Measurements from ENCODE around the gene LAMC3. TPM values are rescaled to one million over a fixed set of nuclear protein-coding genes. Genes with fewer than 3 reads are reported as not detected.

The LAMC3 gene
- total and polyA plus RNA-seq, 2 donors from 2014 or later, result 13.4 to 13.8 TPM

GRCh38 chr9:131116281-131117120 is 107.5 kb downstream of the LAMC3 start:
- no peak overlapping the region for H3K9ac ChIP-seq (ENCODE audit: low read length in 3 of 3)
- DNase-seq (peak in 1 of 5 donors; percentile 80), FAIRE-seq (no peak)
- H3K4me1 ChIP-seq (ENCODE audit: control insufficient read depth in 2 of 3, insufficient read depth in 2 of 3, low read depth in 1 of 3, low read length in 3 of 3), result peaks cover 0 to 13% (median 8%) of the 10 kb centered on the region in 3 donors
- no peaks in the 10 kb centered on the region for H3K9me3 ChIP-seq (ENCODE audit: control insufficient read depth in 2 of 3, insufficient read depth in 1 of 3, low read length in 3 of 3)
- H3K27me3 ChIP-seq (ENCODE audit: control insufficient read depth, insufficient read depth, low read length), result no peaks in the 10 kb centered on the region
- intact Hi-C loops (cut with DNase I), result no loop called here
- peak overlapping the region; percentile 68 to 69 for H3K27ac ChIP-seq (ENCODE audit: low read depth in 2 of 2, low read length in 2 of 2)
- H3K36me3 ChIP-seq (ENCODE audit: control insufficient read depth in 2 of 3, insufficient read depth in 3 of 3, low read length in 3 of 3), result peaks cover 0 to 39% (median 7%) of the 10 kb centered on the region in 3 donors
- no peak overlapping the region for H3K4me3 ChIP-seq (ENCODE audit: low read length in 3 of 3)
- no peak for TF ChIP-seq CTCF (IDR thresholded peaks at IDR 0.05; ENCODE audit: borderline replicate concordance, extremely low read depth, insufficient read depth)

- no peak for TF ChIP-seq CTCF (IDR thresholded peaks at IDR 0.05; ENCODE audit: borderline replicate concordance, extremely low read depth, insufficient read depth)
- Histone ChIP-seq H3K27me3 (ENCODE audit: control insufficient read depth, insufficient read depth, low read length) (no peaks in the 10 kb centered on the region), H3K9ac (ENCODE audit: low read length in 3 of 3) (no peak overlapping the region), H3K4me1 (ENCODE audit: control insufficient read depth in 2 of 3, insufficient read depth in 2 of 3, low read depth in 1 of 3, low read length in 3 of 3) (peaks cover 0 to 16% (median 13%) of the 10 kb centered on the region in 3 donors), H3K36me3 (ENCODE audit: control insufficient read depth in 2 of 3, insufficient read depth in 3 of 3, low read length in 3 of 3) (peaks cover 0 to 42% (median 7%) of the 10 kb centered on the region in 3 donors), H3K27ac (ENCODE audit: low read depth in 2 of 2, low read length in 2 of 2) (peak overlapping the region; percentile 68 to 69), H3K4me3 (ENCODE audit: low read length in 3 of 3) (no peak overlapping the region), H3K9me3 (ENCODE audit: control insufficient read depth in 2 of 3, insufficient read depth in 1 of 3, low read length in 3 of 3) (no peaks in the 10 kb centered on the region)
- intact Hi-C loops (cut with DNase I), result no loop called here
- DNase-seq, result no peak
- FAIRE-seq, result no peak
Observed at GRCh38 chr9:131117121-131117761, 108.3 kb downstream of the LAMC3 start.

GRCh38 chr9:131117762-131118145 is 108.8 kb downstream of the LAMC3 start:
- Histone ChIP-seq H3K4me3 (ENCODE audit: low read length in 3 of 3) (no peak overlapping the region), H3K27me3 (ENCODE audit: control insufficient read depth, insufficient read depth, low read length) (no peaks in the 10 kb centered on the region), H3K27ac (ENCODE audit: low read depth in 2 of 2, low read length in 2 of 2) (peak overlapping the region; percentile 68 to 69), H3K9ac (ENCODE audit: low read length in 3 of 3) (no peak overlapping the region), H3K9me3 (ENCODE audit: control insufficient read depth in 2 of 3, insufficient read depth in 1 of 3, low read length in 3 of 3) (no peaks in the 10 kb centered on the region), H3K36me3 (ENCODE audit: control insufficient read depth in 2 of 3, insufficient read depth in 3 of 3, low read length in 3 of 3) (peaks cover under 1 to 42% (median 7%) of the 10 kb centered on the region in 3 donors), H3K4me1 (ENCODE audit: control insufficient read depth in 2 of 3, insufficient read depth in 2 of 3, low read depth in 1 of 3, low read length in 3 of 3) (peaks cover under 1 to 19% (median 17%) of the 10 kb centered on the region in 3 donors)
- intact Hi-C loops (cut with DNase I), result no loop called here
- FAIRE-seq (no peak), DNase-seq (no peak)
- TF ChIP-seq CTCF (IDR thresholded peaks at IDR 0.05; ENCODE audit: borderline replicate concordance, extremely low read depth, insufficient read depth), result no peak

Data from kidney (tissue), 14 donors.